ENCODE data around the gene SLC43A2.

DNA sequence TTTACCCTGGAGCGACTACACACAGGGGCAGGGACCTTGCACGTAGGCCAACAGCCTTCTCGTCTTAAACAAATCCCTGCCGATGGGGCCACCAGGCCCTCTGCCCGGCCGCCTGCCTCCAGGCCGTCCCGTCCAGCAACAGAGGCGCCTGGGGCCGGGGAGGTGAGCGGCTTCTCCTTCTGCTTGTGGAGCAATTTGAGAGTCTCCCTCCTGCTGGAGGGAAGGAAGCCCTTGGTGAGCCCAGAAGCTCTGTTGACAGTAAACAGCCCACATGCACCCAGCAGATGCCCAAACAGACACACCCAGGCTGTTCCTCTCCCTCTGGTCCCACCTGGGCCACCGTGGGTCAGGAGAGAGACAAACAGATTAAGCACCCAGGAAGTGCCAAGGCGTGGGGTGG is 8.1 kb downstream of the SLC43A2 start:
- no peak for TF ChIP-seq EP300 (IDR thresholded peaks at IDR 0.05; ENCODE audit: borderline replicate concordance)
- TF ChIP-seq YY1 (IDR thresholded peaks at IDR 0.05; ENCODE audit: low read depth) = no peak
- no peak for TF ChIP-seq TAF1 (IDR thresholded peaks at IDR 0.05; ENCODE audit: low read depth)
- no peak for TF ChIP-seq TEAD4 (IDR thresholded peaks at IDR 0.05)
- no peak for TF ChIP-seq NFIC (IDR thresholded peaks at IDR 0.05)
